GM18502 (cell line): ENCODE measurements around the gene MTHFD1.
"Not testable (repeated sequence)": the region's sequence is repeated elsewhere in the genome, so short reads cannot be mapped to it uniquely, and the experiment has no call there.

ENCODE experiments used
- ATAC-seq: cut with Tn5 transposase; IDR thresholded peaks from one replicate; pipeline ENCODE4 v1.9.1; 2021; ENCODE audit warnings: mild to moderate bottlenecking; ENCODE audit not compliant: unreplicated experiment, poor library complexity

The MTHFD1 gene

GRCh38 chr14:64387782-64388532, at the start of gene MTHFD1:
TSS of gene MTHFD1 (plus strand) at chr14:64388353. CDS start at chr14:64388428, 75 bp downstream.
- peak; percentile 81 for ATAC-seq

GRCh38 chr14:64338616-64339316, 49.4 kb upstream of the MTHFD1 start:
- peak; percentile 91 for ATAC-seq

GRCh38 chr14:64340560-64341196, 47.5 kb upstream of the MTHFD1 start:
- no peak for ATAC-seq

- ATAC-seq = no peak
Measured at GRCh38 chr14:64347748-64348147, 40.4 kb upstream of the MTHFD1 start.

GRCh38 chr14:64349741-64350490, 38.2 kb upstream of the MTHFD1 start:
- no peak for ATAC-seq

GRCh38 chr14:64363265-64363846, 24.8 kb upstream of the MTHFD1 start:
- ATAC-seq = no peak

GRCh38 chr14:64364907-64365306, 23.2 kb upstream of the MTHFD1 start:
- ATAC-seq = no peak

GRCh38 chr14:64365358-64365889, 22.7 kb upstream of the MTHFD1 start:
- ATAC-seq = not testable (repeated sequence)

- no peak for ATAC-seq
Measured at GRCh38 chr14:64369201-64369600, 19.0 kb upstream of the MTHFD1 start.

GRCh38 chr14:64387232-64387781, 846 bp upstream of the MTHFD1 start:
- ATAC-seq = peak; percentile 35

GRCh38 chr14:64388533-64389285, 556 bp downstream of the MTHFD1 start:
- no peak for ATAC-seq

GRCh38 chr14:64391113-64391725, 3.1 kb downstream of the MTHFD1 start:
- ATAC-seq = no peak

- ATAC-seq = no peak
Measured at GRCh38 chr14:64391986-64392385, 3.8 kb downstream of the MTHFD1 start.

GRCh38 chr14:64393189-64393726, 5.1 kb downstream of the MTHFD1 start:
- not testable (repeated sequence) for ATAC-seq

GRCh38 chr14:64394423-64394822, 6.3 kb downstream of the MTHFD1 start:
- no peak for ATAC-seq

GRCh38 chr14:64394977-64395633, 7.0 kb downstream of the MTHFD1 start:
- no peak for ATAC-seq

- no peak for ATAC-seq
Measured at GRCh38 chr14:64400829-64401459, 12.8 kb downstream of the MTHFD1 start.
